Prostate gland (tissue), 2 donors: ENCODE results near the gene TESMIN.

Experiments
- POLR2A ChIP-seq: fragments of 450-650 bp; IDR thresholded peaks from one replicate; pipeline ENCODE4 v1.6.1; 2016; ENCODE audit warnings: antibody characterized with exemption, mild to moderate bottlenecking
- TF ChIP-seq, protein P1 (sequence below), 4 experiments: fragments of 200-600 bp in 2 of 4; fragments of 450-650 bp in 2 of 4; sonication (generic) in 2 of 4; IDR thresholded peaks; 1 replicate in 3 of 4; 2 replicates in 1 of 4; pipeline ENCODE4 v1.5.1; 2016 to 2019; ENCODE audit warnings: antibody characterized with exemption in 4 of 4, mild to moderate bottlenecking in 2 of 4, moderate library complexity in 2 of 4

DNA sequence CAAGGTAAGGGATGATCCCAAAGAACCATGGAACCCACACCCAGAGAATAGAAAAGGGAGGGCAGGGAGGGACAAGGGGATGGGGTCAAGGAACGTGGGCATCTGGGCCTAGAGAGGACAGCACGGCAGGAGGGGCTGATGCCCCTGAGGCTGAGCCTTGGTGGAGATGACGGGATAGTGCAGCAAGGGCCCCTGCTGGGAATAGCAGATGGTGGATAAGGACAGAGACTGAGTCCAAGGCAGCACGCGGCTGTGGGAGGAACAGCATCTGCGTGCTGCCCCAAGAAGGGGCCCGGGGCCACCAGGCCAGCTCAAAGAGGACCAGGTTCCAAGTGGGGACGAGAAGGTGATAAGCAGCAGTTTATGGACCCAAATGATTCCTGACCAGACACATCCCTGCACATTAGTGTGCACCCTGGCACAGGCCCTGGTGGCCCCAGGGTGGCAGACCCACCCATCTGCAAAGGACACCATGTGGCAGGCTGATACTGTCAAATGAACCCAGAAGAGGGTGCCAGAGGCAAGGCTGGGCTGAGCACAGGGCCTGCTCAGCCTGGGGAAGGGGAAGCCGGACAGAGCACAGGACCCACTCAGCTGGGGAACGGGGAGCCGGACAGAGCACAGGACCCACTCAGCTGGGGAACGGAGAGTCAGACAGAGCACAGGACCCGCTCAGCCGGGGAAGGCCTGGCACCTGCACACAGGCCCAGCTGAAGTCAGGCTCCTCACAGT, 12.8 kb upstream of the TESMIN start:
- TF ChIP-seq, protein P1, sequence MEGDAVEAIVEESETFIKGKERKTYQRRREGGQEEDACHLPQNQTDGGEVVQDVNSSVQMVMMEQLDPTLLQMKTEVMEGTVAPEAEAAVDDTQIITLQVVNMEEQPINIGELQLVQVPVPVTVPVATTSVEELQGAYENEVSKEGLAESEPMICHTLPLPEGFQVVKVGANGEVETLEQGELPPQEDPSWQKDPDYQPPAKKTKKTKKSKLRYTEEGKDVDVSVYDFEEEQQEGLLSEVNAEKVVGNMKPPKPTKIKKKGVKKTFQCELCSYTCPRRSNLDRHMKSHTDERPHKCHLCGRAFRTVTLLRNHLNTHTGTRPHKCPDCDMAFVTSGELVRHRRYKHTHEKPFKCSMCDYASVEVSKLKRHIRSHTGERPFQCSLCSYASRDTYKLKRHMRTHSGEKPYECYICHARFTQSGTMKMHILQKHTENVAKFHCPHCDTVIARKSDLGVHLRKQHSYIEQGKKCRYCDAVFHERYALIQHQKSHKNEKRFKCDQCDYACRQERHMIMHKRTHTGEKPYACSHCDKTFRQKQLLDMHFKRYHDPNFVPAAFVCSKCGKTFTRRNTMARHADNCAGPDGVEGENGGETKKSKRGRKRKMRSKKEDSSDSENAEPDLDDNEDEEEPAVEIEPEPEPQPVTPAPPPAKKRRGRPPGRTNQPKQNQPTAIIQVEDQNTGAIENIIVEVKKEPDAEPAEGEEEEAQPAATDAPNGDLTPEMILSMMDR (IDR thresholded peaks at IDR 0.05): no peak
- no peak for TF ChIP-seq POLR2A
